Parathyroid adenoma (tissue), 2 donors: ENCODE data around the gene EMX1.

ENCODE experiments used
- H2AFZ ChIP-seq: fragments of 300-600 bp; sonication (generic); one replicate; pipeline ENCODE4 v1.7.0; 2017; ENCODE audit warnings: antibody characterized with exemption, mild to moderate bottlenecking
- H3K27ac ChIP-seq: fragments of 300-600 bp; sonication (generic); one replicate; pipeline ENCODE4 v1.7.0; 2017
- H3K27me3 ChIP-seq: fragments of 300-600 bp; sonication (generic); one replicate; pipeline ENCODE4 v1.7.0; 2017; ENCODE audit warnings: low read length; ENCODE audit not compliant: control insufficient read depth, insufficient read depth
- H3K36me3 ChIP-seq: fragments of 300-600 bp; sonication (generic); one replicate; pipeline ENCODE4 v1.7.0; 2017; ENCODE audit warnings: low read length; ENCODE audit not compliant: control insufficient read depth, insufficient read depth
- H3K4me1 ChIP-seq: fragments of 300-600 bp; sonication (generic); one replicate; pipeline ENCODE4 v1.7.0; 2017; ENCODE audit warnings: control low read depth
- H3K4me2 ChIP-seq: fragments of 300-600 bp; sonication (generic); one replicate; pipeline ENCODE4 v1.7.0; 2017; ENCODE audit warnings: low read length
- H3K4me3 ChIP-seq: fragments of 300-600 bp; sonication (generic); one replicate; pipeline ENCODE4 v1.7.0; 2017; ENCODE audit warnings: low read depth, low read length
- H3K79me2 ChIP-seq: fragments of 300-600 bp; sonication (generic); one replicate; pipeline ENCODE4 v1.7.0; 2017; ENCODE audit warnings: control low read depth
- H3K9ac ChIP-seq: fragments of 300-600 bp; sonication (generic); one replicate; pipeline ENCODE4 v1.7.0; 2017; ENCODE audit warnings: mild to moderate bottlenecking
- H3K9me3 ChIP-seq: fragments of 300-600 bp; sonication (generic); one replicate; pipeline ENCODE4 v1.7.0; 2017; ENCODE audit warnings: low read length; ENCODE audit not compliant: control insufficient read depth
- TF ChIP-seq, protein P1 (sequence below): fragments of 300-600 bp; sonication (generic); IDR thresholded peaks from one replicate; pipeline ENCODE4 v1.7.0; 2017; ENCODE audit warnings: antibody characterized with exemption, mild to moderate bottlenecking
- donor health status: primary hyperparathyroidism.

EMX1 gene

DNA sequence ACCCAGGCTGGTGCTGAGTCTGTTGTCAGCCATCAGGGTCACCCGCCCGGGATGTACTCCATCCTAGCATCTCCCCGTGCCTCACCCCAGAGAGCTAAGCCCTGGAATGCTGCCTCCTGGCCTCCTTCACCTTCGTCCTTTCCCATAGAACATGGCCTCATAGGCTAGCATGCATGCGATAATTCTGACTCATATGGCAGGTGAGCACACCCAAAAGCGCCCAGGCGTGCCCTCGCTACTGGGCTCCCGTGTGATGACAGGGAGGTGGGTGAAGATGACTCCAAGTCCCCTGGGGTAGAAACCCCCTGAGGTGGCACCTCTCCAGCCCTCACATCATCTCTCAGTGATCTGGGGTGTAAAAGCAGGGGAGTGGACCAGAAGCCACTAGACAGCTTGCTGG, 22.8 kb upstream of the EMX1 start:
- Histone ChIP-seq H3K79me2 (no peaks in the 10 kb centered on the region), H3K4me2 (no peak overlapping the region), H3K9ac (no peak overlapping the region), H3K9me3 (no peaks in the 10 kb centered on the region), H3K27me3 (no peaks in the 10 kb centered on the region), H2AFZ (no peak overlapping the region), H3K36me3 (no peaks in the 10 kb centered on the region), H3K27ac (no peak overlapping the region), H3K4me3 (no peak overlapping the region), H3K4me1 (no peaks in the 10 kb centered on the region)
- TF ChIP-seq, protein P1, sequence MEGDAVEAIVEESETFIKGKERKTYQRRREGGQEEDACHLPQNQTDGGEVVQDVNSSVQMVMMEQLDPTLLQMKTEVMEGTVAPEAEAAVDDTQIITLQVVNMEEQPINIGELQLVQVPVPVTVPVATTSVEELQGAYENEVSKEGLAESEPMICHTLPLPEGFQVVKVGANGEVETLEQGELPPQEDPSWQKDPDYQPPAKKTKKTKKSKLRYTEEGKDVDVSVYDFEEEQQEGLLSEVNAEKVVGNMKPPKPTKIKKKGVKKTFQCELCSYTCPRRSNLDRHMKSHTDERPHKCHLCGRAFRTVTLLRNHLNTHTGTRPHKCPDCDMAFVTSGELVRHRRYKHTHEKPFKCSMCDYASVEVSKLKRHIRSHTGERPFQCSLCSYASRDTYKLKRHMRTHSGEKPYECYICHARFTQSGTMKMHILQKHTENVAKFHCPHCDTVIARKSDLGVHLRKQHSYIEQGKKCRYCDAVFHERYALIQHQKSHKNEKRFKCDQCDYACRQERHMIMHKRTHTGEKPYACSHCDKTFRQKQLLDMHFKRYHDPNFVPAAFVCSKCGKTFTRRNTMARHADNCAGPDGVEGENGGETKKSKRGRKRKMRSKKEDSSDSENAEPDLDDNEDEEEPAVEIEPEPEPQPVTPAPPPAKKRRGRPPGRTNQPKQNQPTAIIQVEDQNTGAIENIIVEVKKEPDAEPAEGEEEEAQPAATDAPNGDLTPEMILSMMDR: no peak

DNA sequence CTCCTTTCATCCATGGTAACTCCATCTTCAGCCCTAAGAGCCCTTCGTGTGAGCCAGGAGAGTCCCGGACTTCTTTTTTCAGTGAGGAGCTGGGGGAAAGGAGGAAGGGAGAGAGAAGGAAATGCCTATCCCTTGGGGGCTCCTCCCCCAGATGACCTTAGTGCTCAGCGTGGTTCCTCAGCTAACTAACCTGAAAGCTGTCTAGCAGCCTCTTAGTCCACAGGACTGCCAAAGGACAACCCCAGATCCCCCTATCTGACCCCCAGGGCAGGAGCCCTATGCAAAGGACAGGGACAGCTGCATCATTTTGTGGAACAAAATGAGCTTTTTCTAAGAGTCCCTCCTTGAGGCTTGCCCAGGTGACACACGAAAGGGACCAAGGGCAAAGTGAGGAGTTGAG, 22.2 kb upstream of the EMX1 start:
- Histone ChIP-seq H3K4me3 (no peak overlapping the region), H3K9me3 (no peaks in the 10 kb centered on the region), H3K27ac (no peak overlapping the region), H3K79me2 (no peaks in the 10 kb centered on the region), H3K27me3 (no peaks in the 10 kb centered on the region), H2AFZ (no peak overlapping the region), H3K4me1 (no peaks in the 10 kb centered on the region), H3K9ac (no peak overlapping the region), H3K4me2 (no peak overlapping the region), H3K36me3 (no peaks in the 10 kb centered on the region)
- TF ChIP-seq, protein P1: no peak

DNA sequence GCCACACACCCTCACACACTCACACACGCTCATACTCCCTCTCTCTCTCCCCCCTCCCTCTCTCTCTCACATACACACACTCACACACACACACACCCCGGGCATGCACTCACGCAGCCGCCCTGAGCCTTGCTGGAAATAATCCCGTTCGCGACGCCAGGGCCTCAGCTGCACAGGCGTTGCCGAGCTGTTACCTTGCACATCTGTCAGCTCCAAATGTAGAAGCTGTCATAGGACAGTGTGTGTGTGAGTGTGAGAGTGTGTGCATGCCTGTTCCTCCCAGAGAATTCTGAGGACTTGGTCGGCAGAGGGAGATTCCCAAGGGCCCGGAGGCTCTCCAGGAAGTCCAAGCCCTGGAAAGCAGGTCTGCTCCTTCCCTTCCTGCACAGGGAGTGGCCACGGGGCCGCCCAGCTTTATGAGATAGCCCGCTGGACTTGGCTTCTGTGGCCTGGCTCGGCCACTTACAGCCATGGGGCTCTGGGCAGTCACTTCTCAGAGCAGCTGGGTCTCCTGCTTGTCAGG, 21.5 kb upstream of the EMX1 start:
- TF ChIP-seq, protein P1: no peak
- H3K36me3 ChIP-seq: no peaks in the 10 kb centered on the region
- no peaks in the 10 kb centered on the region for H3K4me1 ChIP-seq
- no peak overlapping the region for H3K9ac ChIP-seq
- H2AFZ ChIP-seq: no peak overlapping the region
- no peaks in the 10 kb centered on the region for H3K27me3 ChIP-seq
- H3K4me2 ChIP-seq: no peak overlapping the region
- no peak overlapping the region for H3K4me3 ChIP-seq
- no peak overlapping the region for H3K27ac ChIP-seq
- no peaks in the 10 kb centered on the region for H3K9me3 ChIP-seq
- H3K79me2 ChIP-seq: no peaks in the 10 kb centered on the region

DNA sequence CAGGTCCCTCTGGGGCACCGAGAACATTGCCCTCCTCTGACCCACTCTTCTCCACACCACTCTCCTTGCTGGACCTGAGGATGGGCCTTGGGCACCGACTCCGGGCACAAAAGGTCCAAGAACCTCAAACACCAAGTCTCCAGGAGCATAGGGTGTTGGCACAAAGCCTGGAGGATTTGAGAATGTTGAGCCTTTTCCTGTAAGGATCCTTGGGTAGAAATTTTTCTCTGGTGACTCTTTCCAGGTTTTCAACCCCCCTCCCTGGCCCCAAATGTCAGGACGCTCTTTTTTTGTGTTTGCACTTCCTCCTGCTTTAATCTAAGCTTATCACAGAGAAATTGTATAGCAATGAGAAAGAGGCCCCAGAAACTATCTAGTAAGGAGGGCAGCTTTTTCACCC, 20.9 kb upstream of the EMX1 start:
- no peaks in the 10 kb centered on the region for H3K4me1 ChIP-seq
- no peak overlapping the region for H2AFZ ChIP-seq
- H3K27ac ChIP-seq: no peak overlapping the region
- H3K4me3 ChIP-seq: no peak overlapping the region
- H3K9ac ChIP-seq: no peak overlapping the region
- H3K9me3 ChIP-seq: no peaks in the 10 kb centered on the region
- TF ChIP-seq, protein P1: no peak
- no peaks in the 10 kb centered on the region for H3K36me3 ChIP-seq
- H3K27me3 ChIP-seq: no peaks in the 10 kb centered on the region
- no peak overlapping the region for H3K4me2 ChIP-seq
- H3K79me2 ChIP-seq: no peaks in the 10 kb centered on the region

DNA sequence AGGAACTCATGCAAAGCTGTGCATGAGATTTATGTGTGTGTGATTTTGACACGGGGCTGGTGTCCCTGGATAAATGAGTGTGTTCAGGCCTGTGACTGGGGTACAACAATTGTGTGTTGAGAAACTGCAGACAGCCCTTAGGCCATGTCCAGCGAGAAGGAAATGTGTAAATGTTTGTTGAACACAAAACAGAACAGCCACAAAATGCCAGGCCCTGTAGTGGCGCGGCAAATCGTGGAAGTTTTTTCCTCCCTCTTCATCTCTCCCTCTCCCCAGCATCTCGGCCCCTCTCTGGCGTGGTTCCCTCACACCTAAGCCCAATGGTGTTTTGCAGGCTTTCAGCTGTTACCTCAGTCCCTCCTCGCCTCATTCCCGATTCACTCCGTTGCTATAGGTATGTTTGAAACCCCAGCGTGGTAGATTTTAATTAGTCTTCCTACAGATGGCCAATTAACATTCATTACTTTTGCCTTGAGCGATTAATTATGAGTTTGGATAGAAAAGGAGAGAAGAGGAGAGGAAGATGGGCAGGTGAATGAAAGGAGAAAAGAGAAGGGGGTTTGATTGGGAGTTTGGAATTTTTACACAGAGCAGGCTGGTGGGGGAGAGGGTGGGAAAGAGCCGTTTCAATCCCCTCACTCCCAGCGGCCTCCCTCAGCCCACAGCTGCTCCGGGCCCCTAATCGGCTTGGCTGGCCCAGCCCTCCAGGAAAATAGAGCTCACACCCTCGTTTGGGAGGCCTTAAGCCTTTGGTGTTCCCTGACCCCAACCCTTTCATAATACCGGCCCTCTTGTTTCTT, 19.3 kb upstream of the EMX1 start:
- Histone ChIP-seq H2AFZ (no peak overlapping the region), H3K79me2 (no peaks in the 10 kb centered on the region), H3K4me1 (no peaks in the 10 kb centered on the region), H3K36me3 (no peaks in the 10 kb centered on the region), H3K9me3 (no peaks in the 10 kb centered on the region), H3K4me3 (no peak overlapping the region), H3K9ac (no peak overlapping the region), H3K4me2 (no peak overlapping the region), H3K27ac (no peak overlapping the region), H3K27me3 (no peaks in the 10 kb centered on the region)
- TF ChIP-seq, protein P1: no peak
